G401 (cell line): ENCODE data around the gene SCRT2. TPM values are rescaled to one million over a fixed set of nuclear protein-coding genes. Genes with fewer than 3 reads are reported as not detected.
"Not testable (repeated sequence)": the region's sequence is repeated elsewhere in the genome, so short reads cannot be mapped to it uniquely, and the experiment has no call there.

Experiments used
- DNase-seq: peaks from one replicate; pipeline ENCODE4 v3.0.0-alpha.2; 2015; ENCODE audit warnings: low spot score
- in situ Hi-C: cut with HindIII; loops from 2 replicates; pipeline ENCODE4 v1.10.0; 2016; ENCODE audit warnings: low sequenced_read_pairs, mixed read lengths
- total RNA-seq: library from RNA; depleted of rRNA; stranded (reverse); fragments of >200 nt; shearing (Covaris generic); gene quantifications from 2 replicates; pipeline ENCODE4 v1.2.3, GENCODE V29; 2014

SCRT2 gene
- total RNA-seq, 1 experiment from 2014 or later, result not detected

DNA sequence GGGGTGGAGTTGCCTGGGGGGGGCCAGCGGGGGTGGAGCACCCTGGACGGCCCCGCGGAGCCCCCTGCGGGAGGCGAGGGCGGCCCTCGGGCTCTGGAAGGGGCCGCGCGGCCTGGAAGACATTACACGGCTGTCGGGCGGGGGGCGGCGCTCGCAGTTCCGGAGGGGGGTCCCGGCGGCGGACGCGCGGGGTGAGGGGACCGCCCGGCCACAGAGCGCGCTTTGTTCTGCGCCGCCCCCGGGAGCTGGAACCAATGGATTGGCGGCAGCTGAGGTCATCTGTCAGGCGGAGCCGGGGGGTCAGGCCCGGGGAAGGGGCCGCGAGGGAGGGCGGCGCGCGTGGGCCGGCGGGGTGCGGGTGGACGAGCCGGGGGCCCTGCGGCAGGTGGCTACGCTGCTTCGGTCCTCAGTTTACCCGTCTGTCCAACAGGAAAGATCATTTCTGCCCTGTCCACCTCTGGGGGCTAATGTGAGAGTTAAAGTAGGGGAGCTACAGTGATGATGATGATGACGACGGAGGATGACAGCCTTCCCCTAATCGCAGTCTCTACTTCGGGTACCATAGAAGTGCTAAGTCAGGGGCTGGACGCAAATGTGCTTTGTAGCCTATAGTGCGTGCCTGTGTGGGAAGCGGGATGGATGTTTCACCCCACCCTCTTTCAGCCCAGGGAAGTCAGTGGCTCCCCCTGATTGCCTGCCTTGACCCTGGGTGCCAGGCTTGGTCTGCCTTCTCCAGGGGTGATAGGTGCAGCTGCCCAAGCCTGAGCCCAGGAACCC lies 33.0 kb downstream of the SCRT2 start:
- no peak for DNase-seq
- in situ Hi-C loops, result loop anchor here (10.0 kb wide), 1 partner anchor 168 kb away; no protein-coding TSS in a partner anchor

DNA sequence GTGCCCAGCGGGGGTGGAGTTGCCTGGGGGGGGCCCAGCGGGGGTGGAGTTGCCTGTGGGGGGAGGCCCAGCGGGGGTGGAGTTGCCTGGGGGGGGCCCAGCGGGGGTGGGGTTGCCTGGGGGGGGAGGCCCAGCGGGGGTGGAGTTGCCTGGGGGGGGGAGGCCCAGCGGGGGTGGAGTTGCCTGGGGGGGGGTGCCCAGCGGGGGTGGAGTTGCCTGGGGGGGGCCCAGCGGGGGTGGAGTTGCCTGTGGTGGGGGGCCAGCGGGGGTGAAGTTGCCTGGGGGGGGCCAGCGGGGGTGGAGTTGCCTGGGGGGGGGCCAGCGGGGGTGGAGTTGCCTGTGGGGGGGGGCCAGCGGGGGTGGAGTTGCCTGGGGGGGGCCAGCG lies 33.6 kb downstream of the SCRT2 start:
- DNase-seq, result not testable (repeated sequence)
- in situ Hi-C loops, result loop anchor here (10.0 kb wide), 1 partner anchor 167 kb away; no protein-coding TSS in a partner anchor

DNA sequence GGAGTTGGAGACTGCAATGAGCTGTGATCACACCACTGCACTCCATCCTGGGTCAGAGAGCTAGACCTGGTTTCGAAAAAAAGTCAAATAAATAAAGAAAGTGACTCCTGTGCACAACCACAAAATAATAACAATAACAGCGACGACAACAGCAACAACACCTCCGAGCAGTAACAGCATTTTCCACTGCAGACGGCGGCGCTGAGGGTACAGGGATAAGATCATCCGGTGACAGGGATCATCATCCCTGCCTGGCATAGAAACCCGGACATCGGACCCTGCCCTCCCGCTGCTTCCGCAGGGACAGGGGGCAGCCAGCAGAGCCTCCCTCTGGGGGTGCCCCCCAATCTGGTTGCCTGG lies 34.1 kb downstream of the SCRT2 start:
- in situ Hi-C loops, result loop anchor here (10.0 kb wide), 1 partner anchor 167 kb away; no protein-coding TSS in a partner anchor
- no peak for DNase-seq

DNA sequence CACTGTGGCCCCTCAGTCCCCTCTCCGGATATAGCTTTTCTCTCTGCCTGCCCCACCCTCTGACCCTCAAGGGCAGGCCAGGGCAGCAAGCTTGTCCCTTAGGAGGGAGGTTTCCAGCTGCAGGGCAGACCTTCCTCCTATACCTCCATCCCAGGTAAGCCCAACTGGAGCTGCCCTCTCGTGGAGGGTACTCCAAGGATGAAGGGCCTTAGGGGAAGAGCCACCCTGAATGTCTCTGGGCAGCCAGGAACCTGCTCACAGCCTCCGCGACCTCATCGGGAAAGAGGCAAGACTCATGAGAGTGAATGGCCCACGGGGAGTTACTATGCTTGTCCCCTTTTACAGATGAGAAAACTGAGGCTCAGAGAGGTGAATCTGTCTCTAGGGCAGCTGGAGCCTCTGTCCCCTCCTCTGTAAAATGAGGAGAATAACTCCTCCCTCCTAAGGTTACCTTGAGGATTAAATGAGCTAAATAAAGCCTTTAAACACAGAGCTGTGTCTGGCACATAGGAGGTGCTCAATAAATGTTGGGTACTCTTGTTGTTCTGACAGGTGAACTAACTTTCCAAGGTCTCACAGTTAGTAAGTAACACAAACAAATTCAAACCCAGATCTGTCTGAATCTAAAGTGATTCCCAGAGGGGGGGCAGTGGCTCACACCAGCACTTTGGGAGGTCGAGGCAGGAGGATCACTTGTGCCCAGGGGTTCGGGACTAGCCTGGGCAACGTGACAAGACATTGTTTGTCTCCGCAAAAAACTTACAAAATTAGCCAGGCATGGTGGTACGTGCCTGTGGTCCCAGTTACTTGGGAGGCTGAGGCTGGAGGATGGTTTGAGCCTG lies 34.7 kb downstream of the SCRT2 start:
- in situ Hi-C loops, result loop anchor here (10.0 kb wide), 1 partner anchor 166 kb away; no protein-coding TSS in a partner anchor
- no peak for DNase-seq

DNA sequence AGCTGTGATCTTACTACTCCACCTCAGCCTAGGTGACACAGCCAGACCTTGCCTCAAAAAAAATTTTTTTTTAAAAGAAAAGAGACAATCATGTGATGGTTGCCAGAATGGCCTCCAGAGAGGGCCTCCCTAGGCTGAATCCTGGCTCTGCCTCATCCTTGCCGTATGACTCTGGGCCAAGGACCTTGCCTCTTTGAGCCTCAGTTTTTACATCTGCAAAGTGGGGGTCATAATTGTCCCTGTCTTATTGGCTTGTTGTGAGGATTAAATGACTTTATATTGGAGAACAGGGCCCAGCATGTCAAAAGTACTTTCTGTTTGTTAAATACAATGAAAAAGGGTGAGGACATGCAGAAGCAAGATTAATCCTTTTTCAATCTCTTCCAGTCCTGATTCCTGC lies 37.0 kb downstream of the SCRT2 start:
- in situ Hi-C loops, result no loop called here
- DNase-seq, result no peak

DNA sequence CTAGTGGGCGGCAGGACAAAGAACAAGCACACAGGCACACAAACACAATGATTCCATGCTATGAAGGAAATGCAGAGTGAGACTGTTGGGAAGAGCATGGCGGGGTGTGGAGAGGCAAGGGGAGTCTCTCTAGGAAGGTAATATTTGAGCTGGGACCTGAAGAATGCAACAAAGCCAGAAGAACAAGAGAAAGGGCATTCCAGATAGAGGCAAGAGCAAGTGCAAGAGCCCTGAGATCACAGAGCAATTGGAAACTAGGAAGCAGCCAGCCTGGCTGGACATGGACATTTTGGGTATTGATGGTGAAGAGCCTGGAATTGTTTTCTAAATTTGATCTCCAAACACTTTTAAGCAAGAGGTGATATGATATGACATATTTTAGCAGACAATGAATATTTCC lies 38.0 kb downstream of the SCRT2 start:
- DNase-seq, result no peak
- in situ Hi-C loops, result no loop called here

DNA sequence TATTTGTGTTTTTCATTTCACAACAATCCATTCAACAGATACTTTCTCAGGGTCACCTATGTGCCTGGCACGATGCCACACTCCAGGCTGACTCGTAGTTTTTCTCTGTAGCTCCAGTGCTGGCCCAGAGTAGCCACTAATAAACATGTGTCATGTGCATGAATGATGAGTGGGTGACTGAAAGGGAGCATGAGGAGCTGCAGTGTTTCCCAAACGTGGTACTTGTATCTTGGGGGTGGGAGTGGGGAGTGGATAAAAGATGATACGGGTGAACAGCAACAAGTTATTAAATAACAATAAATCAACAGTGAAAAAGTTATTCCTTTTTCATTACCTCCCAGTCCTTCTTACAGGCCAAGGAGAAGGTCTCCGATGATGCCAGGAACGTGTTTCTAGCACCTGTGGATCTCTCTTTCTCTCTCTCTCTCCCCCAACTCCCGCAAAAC lies 39.7 kb downstream of the SCRT2 start:
- DNase-seq, result no peak
- in situ Hi-C loops, result no loop called here

DNA sequence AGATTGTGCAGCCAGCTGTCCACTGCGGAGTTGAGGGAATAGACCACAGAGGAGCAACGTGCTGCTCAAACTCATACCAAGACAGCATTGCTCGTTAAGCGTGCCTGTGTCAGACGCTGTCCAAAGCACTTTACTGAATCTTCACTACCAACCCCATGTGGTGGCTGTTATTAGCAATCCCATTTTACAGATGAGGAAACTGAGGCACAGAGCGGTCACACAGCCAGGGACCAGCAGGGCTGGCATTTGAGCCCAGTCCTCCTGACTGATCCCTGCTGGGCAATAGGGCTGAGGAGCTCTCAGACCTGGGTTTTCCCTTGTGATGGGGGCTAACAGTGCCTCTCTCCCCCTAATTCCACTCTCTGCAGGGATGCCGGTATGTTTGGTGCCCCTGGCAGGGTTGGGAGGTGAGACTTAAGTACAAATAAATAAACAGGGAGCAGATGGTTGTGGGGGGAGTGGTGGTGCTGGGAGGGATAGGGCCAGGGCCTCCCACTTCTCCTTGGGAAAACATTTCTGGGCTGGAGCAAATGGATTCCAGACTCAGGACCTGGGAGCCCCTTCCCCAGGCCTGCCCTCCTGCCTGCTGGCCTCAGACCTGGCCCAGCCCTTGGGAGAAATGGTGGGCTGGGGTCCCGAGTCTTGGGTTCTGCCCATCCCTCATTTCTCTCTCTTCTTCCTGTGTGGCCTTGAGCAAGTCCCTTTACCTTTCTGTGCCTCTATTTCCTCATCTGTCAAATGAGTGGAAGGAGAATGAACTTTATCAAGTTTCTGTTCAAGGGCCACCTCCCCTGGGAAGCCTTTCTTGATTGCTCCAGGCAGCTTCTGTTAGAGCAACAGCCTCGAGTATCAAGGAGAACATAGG lies 40.3 kb downstream of the SCRT2 start:
- no peak for DNase-seq
- in situ Hi-C loops, result no loop called here

DNA sequence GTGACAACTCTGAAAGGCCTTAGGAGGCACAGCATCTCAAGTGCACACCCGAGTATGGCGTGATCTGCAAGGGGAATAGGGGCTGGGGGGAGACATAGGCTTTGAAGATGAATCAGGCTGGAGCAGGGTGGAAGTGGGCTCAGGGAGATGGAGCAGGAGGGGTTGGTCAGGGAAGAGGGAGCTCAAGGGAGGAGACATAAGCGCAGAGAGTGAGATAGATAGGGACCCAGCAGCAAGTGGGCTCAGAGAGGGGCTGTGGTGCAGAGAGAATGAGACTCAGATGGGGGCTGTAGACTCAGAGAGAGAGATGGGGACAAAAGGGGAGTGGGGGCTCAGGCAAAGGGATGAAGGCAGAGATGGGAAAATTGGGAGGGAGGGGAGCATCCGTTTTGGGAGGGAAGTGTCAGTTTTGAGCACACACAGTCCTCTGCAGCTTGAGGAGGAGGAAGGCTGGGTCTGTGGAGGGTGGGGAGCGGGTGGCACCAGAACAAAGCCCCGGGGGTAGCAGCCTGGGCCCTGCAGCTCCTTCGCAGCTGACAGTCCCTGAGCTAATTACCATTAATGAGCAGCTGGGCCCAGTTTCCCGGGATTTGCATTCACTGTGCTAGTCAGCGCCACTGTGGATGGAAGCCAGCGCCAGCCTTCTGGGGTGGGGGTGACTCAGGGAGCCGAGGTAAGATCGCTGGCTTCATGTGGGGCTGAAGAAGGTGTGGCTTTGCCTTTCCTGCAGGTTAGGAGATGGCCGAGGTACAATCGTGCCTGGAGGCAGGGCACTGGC lies 41.3 kb downstream of the SCRT2 start:
- in situ Hi-C loops, result no loop called here

DNA sequence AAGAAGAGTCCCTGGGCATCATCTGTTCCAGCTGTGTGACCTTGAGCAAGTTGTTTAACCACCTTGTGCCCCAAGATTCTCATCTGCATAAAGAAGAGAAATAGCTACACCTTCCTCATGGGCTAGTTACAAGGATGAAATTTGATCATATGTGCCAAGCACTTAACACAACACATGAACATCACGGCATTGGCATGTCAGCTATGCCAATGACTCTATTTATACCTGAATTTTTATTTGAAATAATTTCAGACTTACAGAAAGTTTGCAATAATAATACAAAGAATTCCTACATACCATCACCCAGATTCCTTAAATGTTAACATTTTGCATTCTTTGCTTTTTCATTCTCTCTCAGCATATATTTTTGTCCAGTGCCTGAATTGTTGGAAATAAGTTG lies 44.5 kb downstream of the SCRT2 start:
- in situ Hi-C loops, result no loop called here
- no peak for DNase-seq

More for the DNA sequence above, 41.3 kb downstream of the SCRT2 start:
- no peak for DNase-seq

DNA sequence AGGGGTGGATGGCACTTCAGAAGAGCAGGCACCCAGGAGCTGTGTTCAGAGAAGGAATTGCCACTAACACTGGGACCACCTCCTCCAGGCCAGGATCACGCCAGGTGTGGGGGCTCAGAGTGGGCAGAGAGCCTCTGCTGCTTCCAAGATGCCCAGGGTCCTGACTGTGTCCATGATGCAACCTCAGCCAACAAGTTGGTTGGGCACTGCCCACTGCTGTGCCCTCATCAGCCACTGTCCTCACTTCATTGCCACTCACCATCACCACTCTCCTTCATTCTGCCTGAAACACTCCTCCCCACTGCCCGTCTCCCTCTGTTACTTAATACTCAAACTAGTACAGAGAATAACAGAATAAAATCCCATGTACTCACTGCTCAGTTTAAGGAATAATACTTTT lies 49.0 kb downstream of the SCRT2 start:
- DNase-seq, result no peak
- in situ Hi-C loops, result no loop called here

DNA sequence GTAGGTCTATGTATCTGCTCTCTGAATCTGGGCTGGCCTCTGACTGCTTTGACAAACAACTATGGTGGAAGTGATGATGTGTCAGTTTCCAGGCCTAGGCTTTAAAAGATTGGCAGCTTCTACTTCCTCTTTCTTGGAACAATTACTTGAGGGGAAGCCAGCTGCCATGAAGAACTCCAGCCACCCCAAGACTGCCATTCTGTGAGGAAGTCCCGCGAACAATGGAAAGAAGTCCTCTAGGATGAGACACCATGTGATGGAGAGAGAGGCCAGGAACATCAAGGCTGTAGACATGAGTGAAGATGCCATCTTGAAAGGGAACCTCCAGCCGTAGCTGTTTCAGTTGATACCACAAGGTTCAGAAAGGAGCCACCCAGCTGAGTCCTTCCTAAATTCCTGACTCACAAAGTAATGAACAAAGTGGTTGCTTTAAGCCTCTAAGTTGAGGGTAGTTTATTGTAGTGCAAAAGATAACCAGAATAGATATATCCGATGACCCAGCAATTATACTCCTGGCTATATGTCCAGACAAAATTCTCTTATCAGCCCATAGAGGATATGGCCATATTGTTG lies 50.2 kb downstream of the SCRT2 start:
- in situ Hi-C loops, result no loop called here
- no peak for DNase-seq

DNA sequence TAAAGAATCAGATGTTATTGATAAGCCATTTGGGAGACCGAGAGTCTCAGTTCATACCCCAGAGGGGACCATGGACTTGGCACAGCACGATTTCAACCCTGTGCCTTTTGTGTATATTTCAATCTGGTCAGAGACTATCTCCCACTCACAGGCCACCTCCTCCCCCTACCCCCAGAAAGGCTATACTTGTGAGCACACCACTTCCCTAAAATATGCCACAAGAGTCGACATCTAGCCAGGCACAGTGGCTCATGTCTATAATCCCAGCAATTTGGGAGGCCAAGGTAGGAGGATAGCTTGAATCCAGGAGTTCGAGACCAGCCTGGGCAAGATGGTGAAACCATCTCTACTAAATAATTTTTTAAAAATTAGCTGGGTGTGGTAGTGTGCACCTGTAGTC lies 51.9 kb downstream of the SCRT2 start:
- in situ Hi-C loops, result no loop called here

DNA sequence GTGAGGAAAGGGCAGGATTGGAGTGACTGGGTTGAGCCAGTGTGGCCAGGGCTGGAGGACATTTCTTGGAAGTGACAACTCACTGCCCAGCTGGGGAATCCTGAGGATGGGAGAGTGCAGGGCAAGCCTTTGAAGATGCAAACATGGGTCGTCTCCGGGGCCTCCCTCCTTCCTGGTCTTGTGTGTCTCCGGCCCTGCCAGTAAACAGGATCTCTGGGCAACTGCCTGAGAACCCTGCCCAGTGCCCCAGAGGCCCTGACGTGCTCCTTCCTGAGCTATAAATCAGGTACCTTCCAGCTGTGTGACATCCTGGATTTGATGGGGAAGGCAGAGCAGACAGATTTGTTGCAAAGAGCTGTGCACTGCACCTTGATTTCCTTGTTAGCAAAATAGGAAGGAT lies 52.6 kb downstream of the SCRT2 start:
- no peak for DNase-seq
- in situ Hi-C loops, result no loop called here

More for the DNA sequence above, 51.9 kb downstream of the SCRT2 start:
- DNase-seq, result no peak

DNA sequence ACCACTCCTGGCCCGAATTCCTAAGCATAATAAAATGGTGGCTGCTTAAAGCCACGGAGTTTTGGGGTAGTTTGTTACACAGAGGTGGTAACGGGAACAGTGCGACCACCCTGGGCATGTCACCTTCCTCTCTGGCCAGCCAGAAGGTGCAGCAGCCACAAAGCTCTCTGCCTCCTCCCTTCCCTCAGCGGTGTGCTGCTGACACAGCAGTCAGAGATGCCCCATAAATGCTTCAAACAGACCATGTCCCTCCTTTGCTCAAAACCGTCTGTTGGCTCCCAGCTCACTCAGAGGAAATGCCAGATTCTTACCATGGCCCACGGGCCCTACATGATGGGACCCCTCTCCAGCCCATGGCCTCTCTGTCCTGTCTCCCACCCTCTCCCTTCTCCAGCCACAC lies 53.4 kb downstream of the SCRT2 start:
- DNase-seq, result no peak
- in situ Hi-C loops, result no loop called here

DNA sequence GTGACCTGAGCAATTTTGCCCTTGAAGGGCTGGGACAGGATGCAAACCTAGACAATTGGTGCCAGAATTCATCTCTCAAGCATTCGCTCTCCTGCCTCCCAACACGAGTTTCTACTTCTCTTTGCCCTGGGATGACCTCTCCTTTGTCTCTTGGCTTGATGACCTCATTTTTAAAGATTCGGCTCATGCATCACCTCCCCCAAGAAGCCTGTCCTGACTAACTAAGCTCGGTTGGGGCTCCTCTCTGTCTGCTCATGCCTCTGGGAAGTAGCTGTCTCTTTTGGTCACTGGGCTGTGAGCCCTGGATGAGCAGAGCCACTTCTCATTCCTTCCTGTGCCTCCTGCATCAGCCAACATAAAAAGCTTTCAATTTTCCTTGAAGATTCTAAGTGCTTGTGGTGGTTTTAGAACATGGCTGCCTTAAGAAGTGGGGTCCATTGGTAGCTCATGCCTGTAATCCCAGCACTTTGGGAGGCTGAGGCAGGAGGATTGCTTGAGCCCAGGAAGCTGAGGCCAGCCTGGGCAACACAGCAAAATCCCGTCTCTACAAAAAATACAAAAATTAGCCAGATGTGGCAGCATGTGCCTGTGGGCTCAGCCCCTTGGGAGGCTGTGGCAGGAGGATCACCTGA lies 54.4 kb downstream of the SCRT2 start:
- in situ Hi-C loops, result no loop called here
- no peak for DNase-seq

DNA sequence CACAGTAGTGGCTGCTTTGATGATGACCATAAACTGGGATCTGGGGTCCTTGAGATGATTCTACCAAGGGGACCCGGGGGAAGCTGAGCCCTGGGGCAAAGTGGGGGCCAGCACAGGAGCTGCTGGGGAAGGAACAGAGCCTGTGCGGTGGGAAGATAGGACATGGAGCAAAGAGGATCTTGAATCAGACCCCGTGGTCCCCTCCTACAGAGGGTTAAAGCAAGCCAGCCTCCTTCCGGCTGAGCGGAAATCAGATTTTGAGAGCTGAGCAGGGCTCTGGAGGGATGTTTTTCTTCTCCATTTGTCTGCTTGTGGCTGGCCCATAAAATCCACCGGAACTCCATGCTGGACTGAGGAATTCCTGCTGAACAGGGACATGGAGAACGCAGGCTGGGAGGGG lies 55.4 kb downstream of the SCRT2 start:
- DNase-seq, result no peak
- in situ Hi-C loops, result no loop called here

DNA sequence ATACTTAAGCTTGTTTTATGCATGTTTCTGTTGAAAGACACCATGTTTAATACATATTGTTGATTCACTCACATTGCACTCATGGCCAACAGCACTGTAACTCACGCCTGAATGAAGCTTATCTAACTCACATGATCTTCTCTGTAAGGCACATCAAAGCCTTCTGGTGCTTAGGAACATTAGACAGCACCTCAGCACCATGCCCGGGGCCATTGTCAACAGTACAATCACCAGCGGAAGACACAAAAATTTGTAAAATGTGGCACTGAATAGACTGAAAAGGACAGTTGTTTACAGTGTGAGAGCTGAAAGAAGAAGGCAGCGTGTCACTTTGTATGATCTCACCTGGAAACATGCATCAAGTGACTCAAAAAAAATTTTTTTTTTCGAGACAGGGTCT lies 56.6 kb downstream of the SCRT2 start:
- DNase-seq, result no peak
- in situ Hi-C loops, result no loop called here
